HUES64 (cell line): ENCODE results near the gene SGCD.
"Not testable (repeated sequence)": the region's sequence is repeated elsewhere in the genome, so short reads cannot be mapped to it uniquely, and the experiment has no call there.

Source experiments
- H3K27ac ChIP-seq: 2 replicates; pipeline ENCODE4 v1.7.0; 2013; ENCODE audit warnings: low read depth, low read length, inconsistent platforms
- H3K27me3 ChIP-seq: 2 replicates; pipeline ENCODE4 v1.6.1; 2013; ENCODE audit warnings: mild to moderate bottlenecking, low read length; ENCODE audit not compliant: insufficient read depth
- H3K36me3 ChIP-seq: 2 replicates; pipeline ENCODE4 v1.6.1; 2013; ENCODE audit warnings: mild to moderate bottlenecking, low read length; ENCODE audit not compliant: insufficient read depth
- H3K4me1 ChIP-seq: 2 replicates; pipeline ENCODE4 v1.6.1; 2013; ENCODE audit warnings: mild to moderate bottlenecking, low read length, moderate library complexity; ENCODE audit not compliant: insufficient read depth
- H3K4me3 ChIP-seq: 2 replicates; pipeline ENCODE4 v1.5.1; 2013; ENCODE audit warnings: mild to moderate bottlenecking, low read length, moderate library complexity
- H3K9ac ChIP-seq: 2 replicates; pipeline ENCODE4 v1.6.1; 2013; ENCODE audit warnings: mild to moderate bottlenecking, low read depth, low read length
- H3K9me3 ChIP-seq: 2 replicates; pipeline ENCODE4 v1.6.1; 2013; ENCODE audit warnings: low read depth, low read length; ENCODE audit not compliant: insufficient read depth
- WGBS: fragments of 150-250, 120-280 bp; methylation state at CpG from one replicate; pipeline ENCODE4 v1.1.7; 2013; ENCODE audit warnings: missing lambda C conversion rate; 5-methylcytosine and 5-hydroxymethylcytosine counted together

Gene SGCD

DNA sequence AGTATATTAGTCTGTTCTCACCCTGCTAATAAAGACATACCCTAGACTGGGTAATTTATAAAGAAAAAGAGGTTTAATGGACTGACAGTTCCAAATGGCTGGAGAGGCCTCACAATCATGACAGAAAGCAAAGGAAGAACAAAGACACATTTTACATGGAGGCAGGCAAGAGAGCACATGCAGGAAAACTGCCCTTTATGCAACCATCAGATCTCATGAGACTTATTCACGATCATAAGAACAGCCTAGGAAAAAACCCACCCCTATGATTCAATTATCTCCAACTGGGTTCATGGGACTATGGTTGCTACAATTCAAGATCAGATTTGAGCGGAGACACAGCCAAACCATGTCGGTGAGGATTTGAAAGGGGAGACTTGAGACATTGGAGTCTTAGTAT is 270.3 kb downstream of the SGCD start:
- Histone ChIP-seq H3K9me3 (peaks cover 5% of the 10 kb centered on the region; the same call in 1 of the 2 replicates), H3K27me3 (no peaks in the 10 kb centered on the region), H3K36me3 (no peaks in the 10 kb centered on the region), H3K27ac (no peak overlapping the region), H3K4me3 (no peak overlapping the region), H3K4me1 (no peaks in the 10 kb centered on the region), H3K9ac (no peak overlapping the region)
- 60% methylated on average over 3 of the region's 3 CpGs for WGBS

DNA sequence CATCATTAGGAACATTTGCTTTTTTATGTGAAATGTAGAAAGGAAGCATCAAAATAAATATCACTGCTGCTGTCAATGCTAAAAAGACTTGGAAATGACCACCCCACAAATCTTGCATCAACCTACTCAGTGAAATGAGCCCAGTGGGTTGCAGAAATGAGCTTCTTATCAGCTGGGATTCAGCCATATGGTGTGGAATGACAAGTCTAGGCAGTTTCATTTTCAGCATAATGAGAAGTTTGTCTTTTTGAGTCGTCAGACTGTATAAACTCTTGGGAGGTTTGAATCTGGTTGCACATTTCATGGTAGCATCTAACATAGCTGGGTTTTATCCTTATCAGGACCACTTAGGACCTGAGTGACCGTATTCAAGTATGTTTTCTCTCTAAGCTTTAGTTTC is 272.0 kb downstream of the SGCD start:
- no peak overlapping the region for H3K4me3 ChIP-seq
- peaks cover 13% of the 10 kb centered on the region for H3K9me3 ChIP-seq
- H3K9ac ChIP-seq: no peak overlapping the region
- no peaks in the 10 kb centered on the region for H3K4me1 ChIP-seq
- no peaks in the 10 kb centered on the region for H3K27me3 ChIP-seq
- H3K36me3 ChIP-seq: no peaks in the 10 kb centered on the region
- no peak overlapping the region for H3K27ac ChIP-seq
- 97% methylated on average over 2 of the region's 2 CpGs for WGBS

DNA sequence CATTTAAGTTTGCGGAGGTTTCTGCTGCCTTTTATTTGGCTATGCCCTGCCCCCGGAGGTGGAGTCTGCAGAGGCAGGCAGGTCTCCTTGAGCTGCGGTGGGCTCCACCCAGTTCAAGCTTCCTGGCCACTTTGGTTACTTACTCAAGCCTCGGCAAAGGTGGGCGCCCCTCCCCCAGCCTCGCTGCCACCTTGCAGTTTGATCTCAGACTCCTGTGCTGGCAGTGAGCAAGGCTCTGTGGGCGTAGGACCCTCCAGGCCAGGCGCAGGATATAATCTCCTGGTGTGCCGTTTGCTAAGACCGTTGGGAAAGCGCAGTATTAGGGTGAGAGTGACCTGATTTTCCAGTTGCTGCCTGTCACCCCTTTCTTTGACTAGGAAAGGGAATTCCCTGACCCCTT is 283.6 kb downstream of the SGCD start:
- H3K4me3 ChIP-seq, H3K27ac ChIP-seq, H3K4me1 ChIP-seq, H3K9ac ChIP-seq, H3K27me3 ChIP-seq, H3K36me3 ChIP-seq: not testable (repeated sequence)
- WGBS: 78% methylated on average over 11 of the region's 11 CpGs
- H3K9me3 ChIP-seq: peaks cover 20% of the 10 kb centered on the region

DNA sequence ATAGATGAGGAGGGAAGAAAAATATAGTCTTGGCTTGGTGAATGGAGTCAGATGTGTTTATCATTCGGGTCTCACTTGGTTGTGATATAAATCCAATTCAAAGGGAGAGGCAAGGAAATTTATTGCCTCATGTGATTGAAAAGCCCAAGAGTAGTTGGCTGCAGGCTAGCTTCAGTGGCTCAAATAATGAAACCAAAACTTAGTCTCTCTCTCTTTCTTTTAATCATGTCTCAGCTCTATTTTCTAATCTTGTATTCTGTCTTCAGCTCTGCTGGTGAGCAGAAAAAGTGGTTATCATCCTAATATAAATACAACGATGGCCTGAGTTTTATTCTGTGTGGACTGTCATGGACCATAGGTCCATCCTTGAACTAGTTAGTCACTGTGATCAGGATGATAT is 288.9 kb downstream of the SGCD start:
- H3K27ac ChIP-seq: no peak overlapping the region
- H3K4me3 ChIP-seq: no peak overlapping the region
- no peaks in the 10 kb centered on the region for H3K36me3 ChIP-seq
- H3K9me3 ChIP-seq: peaks cover 12% of the 10 kb centered on the region
- WGBS: 97% methylated on average over 2 of the region's 2 CpGs
- H3K27me3 ChIP-seq: no peaks in the 10 kb centered on the region
- H3K9ac ChIP-seq: no peak overlapping the region
- H3K4me1 ChIP-seq: no peaks in the 10 kb centered on the region

DNA sequence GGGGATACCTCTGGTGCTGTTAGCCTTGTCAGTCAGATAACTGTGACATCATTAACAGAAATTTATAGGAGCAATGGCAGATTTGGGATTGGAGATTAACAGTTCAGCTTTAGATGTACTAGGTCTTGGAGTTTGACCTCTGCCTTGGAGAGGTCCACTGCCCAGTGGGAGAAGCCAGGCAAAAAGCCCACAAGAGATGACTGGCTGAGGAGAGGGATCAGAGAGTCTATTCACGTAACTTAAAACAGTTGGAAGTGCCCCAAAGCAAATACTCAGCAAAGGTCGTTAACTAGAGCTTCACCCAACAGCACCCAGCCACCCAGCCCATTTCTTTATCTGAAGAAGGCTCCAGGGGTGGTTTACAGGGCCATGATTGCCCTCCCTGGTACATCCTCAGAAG is 290.5 kb downstream of the SGCD start:
- Histone ChIP-seq H3K4me3 (no peak overlapping the region), H3K27me3 (no peaks in the 10 kb centered on the region), H3K36me3 (no peaks in the 10 kb centered on the region), H3K27ac (no peak overlapping the region), H3K9me3 (no peaks in the 10 kb centered on the region), H3K9ac (no peak overlapping the region), H3K4me1 (no peaks in the 10 kb centered on the region)
- 87% methylated on average over 2 of the region's 2 CpGs for WGBS

DNA sequence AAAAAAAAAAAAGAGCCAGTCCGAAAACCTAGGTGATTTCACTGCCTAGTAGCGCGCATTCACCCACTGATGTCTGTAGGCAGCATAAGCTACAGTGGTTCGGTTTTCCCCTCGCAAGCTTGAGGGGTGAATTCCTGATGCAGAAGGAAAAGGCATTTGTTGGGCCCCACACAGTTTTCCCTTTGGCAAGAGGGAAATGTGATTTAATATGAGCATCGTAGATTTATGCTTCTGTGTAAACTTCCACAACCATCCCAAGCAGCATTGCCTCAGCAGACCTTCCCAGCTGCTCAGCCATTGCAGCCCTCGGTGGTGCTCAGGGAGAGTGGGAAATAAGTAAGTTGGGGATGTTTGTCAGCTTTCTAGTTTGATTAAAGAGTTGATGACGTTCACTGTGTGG is 291.6 kb downstream of the SGCD start:
- no peak overlapping the region for H3K27ac ChIP-seq
- 96% methylated on average over 7 of the region's 8 CpGs for WGBS
- H3K36me3 ChIP-seq: no peaks in the 10 kb centered on the region
- H3K9me3 ChIP-seq: no peaks in the 10 kb centered on the region
- no peak overlapping the region for H3K4me3 ChIP-seq
- no peaks in the 10 kb centered on the region for H3K4me1 ChIP-seq
- H3K9ac ChIP-seq: no peak overlapping the region
- no peaks in the 10 kb centered on the region for H3K27me3 ChIP-seq

DNA sequence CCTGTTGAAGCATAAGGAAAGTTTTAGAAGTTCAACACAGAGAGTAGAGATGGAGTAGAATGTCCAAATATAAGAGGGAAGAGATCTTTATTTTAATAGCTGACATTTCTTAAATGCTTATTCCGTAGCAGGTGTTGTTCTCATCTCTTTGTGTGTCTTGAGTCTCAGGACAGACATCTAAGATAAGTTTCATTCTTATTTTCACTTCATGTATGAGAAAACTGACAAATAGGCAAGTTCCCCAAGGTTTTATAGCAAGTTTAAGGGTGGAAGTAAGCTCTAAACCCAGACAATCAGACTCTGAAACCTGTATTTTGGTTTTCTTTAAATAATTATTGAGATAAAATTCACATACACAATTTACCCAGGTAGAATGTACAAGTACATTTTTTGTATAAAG is 294.8 kb downstream of the SGCD start:
- Histone ChIP-seq H3K4me3 (no peak overlapping the region), H3K27ac (no peak overlapping the region), H3K9me3 (no peaks in the 10 kb centered on the region), H3K36me3 (no peaks in the 10 kb centered on the region), H3K9ac (no peak overlapping the region), H3K4me1 (no peaks in the 10 kb centered on the region), H3K27me3 (no peaks in the 10 kb centered on the region)
- WGBS: 100% methylated on average over 1 of the region's 1 CpG

DNA sequence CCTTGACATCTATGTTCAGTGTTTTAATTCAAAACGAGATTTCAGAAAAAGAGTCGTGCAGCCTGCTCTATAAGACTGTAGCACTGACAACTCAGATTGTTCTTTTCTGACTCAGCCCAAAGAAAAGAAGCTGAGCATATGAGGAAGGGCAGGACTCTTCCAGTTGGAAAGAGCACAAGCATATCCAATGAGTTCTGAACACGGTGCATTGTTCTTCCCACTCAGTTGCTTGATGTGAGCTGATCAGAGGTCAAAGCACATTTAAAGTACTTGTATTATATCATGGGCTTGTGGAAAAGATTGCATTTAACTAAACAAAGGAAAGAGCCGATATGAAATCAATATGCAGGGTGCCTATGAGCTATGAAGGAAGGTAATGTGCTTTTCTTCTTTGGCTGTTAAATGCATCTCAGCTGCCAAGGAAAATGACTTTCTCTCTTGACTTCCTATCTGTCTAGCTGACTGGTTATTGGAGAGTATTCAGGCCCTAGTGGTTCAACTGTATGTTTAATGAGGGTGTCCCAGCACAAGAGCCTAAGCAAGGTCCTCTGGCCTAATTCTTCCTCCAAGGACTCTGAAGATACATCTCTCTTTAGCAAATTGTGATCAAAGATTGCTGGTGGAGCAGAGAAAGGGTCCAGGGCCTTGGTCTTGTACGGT is 296.5 kb downstream of the SGCD start:
- no peaks in the 10 kb centered on the region for H3K27me3 ChIP-seq
- H3K36me3 ChIP-seq: no peaks in the 10 kb centered on the region
- no peaks in the 10 kb centered on the region for H3K4me1 ChIP-seq
- H3K4me3 ChIP-seq: no peak overlapping the region
- 95% methylated on average over 5 of the region's 5 CpGs for WGBS
- no peaks in the 10 kb centered on the region for H3K9me3 ChIP-seq
- no peak overlapping the region for H3K27ac ChIP-seq
- no peak overlapping the region for H3K9ac ChIP-seq

DNA sequence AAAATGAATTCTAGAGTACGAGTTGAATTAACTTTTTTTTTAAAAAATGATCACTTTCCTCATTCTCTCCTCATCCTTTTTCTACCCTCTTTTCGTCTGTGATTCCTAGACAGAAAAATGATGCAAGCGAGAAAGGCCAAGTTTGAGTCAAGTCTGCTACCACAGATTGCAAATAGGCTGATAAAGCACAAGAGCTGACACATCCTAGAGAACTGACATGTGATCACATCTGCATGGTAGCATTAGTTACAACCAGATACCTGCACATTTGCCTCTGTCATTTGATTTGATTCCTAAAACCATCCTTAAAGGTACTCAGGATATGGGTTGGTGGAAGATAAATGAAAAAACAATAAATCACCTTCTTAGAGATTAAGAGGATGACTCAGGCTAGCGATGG is 297.7 kb downstream of the SGCD start:
- Histone ChIP-seq H3K4me1 (no peaks in the 10 kb centered on the region), H3K27me3 (no peaks in the 10 kb centered on the region), H3K9me3 (no peaks in the 10 kb centered on the region), H3K4me3 (no peak overlapping the region), H3K9ac (no peak overlapping the region), H3K36me3 (no peaks in the 10 kb centered on the region), H3K27ac (no peak overlapping the region)
- WGBS: 92% methylated on average over 4 of the region's 4 CpGs

DNA sequence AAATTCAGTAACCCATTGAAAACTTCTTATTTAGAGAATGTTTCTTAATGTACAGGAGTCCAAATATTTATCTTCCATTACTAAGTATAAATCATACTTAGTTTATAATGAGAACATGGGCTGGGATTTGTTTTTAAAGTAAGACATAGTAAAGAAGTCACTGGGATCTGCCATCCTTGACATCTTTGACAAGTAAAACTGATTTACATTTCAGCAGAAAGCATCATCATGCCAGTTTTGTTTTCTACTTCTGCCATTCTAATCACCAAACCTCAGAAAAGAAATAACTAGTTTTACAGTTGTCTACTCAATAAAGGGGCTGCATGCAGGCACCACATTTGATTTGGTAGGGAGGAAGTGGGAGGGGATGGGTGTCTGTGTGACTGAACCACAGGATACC is 301.5 kb downstream of the SGCD start:
- H3K27me3 ChIP-seq: no peaks in the 10 kb centered on the region
- no peak overlapping the region for H3K27ac ChIP-seq
- H3K9me3 ChIP-seq: no peaks in the 10 kb centered on the region
- no peaks in the 10 kb centered on the region for H3K4me1 ChIP-seq
- no peak overlapping the region for H3K4me3 ChIP-seq
- H3K9ac ChIP-seq: no peak overlapping the region
- H3K36me3 ChIP-seq: no peaks in the 10 kb centered on the region

DNA sequence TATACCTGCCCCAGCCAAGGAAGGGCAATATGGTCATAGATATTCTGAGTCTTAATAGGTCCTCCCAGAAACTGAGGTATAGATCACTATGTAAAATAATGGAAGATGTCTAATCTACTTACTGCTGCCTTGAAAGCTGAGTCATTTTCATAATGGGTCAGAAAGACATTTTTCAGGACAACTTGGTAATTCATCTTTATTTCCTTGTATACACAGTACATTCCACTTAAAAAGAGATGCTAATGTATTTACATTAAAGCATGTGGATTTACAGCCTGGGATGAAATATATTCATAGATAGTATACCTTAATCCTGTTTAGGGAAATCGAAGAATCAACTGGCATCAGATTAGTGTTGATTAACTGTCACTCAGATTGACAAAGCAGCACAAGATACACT is 304.0 kb downstream of the SGCD start:
- WGBS: 100% methylated on average over 1 of the region's 1 CpG

DNA sequence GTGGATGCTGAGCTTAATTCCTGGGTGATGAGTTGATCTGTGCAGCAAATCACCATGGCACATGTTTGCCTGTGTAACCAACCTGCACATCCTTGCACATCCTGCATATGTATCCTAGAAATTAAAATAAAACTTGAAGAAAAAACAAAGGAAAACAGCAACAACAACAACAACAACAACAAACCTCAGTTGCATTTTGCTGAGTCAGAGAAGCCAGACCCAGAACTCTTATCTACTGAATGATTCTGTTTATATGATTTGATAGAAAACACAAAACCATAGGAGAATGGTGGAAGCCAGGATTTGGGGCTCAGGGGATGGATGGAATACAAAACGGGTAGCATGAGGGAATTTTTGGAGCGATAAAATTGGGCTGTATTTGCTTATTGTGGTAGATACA is 307.3 kb downstream of the SGCD start:
- 92% methylated on average over 2 of the region's 2 CpGs for WGBS

More for the DNA sequence above, 304.0 kb downstream of the SGCD start:
- no peaks in the 10 kb centered on the region for H3K36me3 ChIP-seq
- H3K4me1 ChIP-seq: no peaks in the 10 kb centered on the region
- no peak overlapping the region for H3K27ac ChIP-seq
- no peak overlapping the region for H3K4me3 ChIP-seq
- H3K27me3 ChIP-seq: no peaks in the 10 kb centered on the region
- no peak overlapping the region for H3K9ac ChIP-seq
- no peaks in the 10 kb centered on the region for H3K9me3 ChIP-seq

More for the DNA sequence above, 307.3 kb downstream of the SGCD start:
- Histone ChIP-seq H3K27ac (no peak overlapping the region), H3K4me1 (no peaks in the 10 kb centered on the region), H3K4me3 (no peak overlapping the region), H3K9ac (no peak overlapping the region), H3K9me3 (no peaks in the 10 kb centered on the region), H3K27me3 (no peaks in the 10 kb centered on the region), H3K36me3 (no peaks in the 10 kb centered on the region)
